ENCODE results near the gene SLC2A5.

Gene SLC2A5

GRCh38 chr1:9086045-9086444 lies 16.6 kb upstream of the SLC2A5 start:
- TF ChIP-seq SIN3A (IDR thresholded peaks at IDR 0.05; ENCODE audit: borderline replicate concordance, insufficient read depth, low read length) = no peak
- TF ChIP-seq REST (IDR thresholded peaks at IDR 0.05; ENCODE audit: insufficient read depth in 1 of 2, low read depth in 2 of 2, low read length in 2 of 2) = no peak
- no peak for TF ChIP-seq TAF1 (IDR thresholded peaks at IDR 0.05; ENCODE audit: borderline replicate concordance, insufficient read depth, low read length)
- no peak for TF ChIP-seq POLR2AphosphoS5 (IDR thresholded peaks at IDR 0.05; ENCODE audit: low read depth, low read length)
- TF ChIP-seq FOXP2 (optimal IDR thresholded peaks at IDR 0.05; ENCODE audit: borderline replicate concordance, extremely low read depth, extremely low read length, insufficient read depth) = no peak

DNA sequence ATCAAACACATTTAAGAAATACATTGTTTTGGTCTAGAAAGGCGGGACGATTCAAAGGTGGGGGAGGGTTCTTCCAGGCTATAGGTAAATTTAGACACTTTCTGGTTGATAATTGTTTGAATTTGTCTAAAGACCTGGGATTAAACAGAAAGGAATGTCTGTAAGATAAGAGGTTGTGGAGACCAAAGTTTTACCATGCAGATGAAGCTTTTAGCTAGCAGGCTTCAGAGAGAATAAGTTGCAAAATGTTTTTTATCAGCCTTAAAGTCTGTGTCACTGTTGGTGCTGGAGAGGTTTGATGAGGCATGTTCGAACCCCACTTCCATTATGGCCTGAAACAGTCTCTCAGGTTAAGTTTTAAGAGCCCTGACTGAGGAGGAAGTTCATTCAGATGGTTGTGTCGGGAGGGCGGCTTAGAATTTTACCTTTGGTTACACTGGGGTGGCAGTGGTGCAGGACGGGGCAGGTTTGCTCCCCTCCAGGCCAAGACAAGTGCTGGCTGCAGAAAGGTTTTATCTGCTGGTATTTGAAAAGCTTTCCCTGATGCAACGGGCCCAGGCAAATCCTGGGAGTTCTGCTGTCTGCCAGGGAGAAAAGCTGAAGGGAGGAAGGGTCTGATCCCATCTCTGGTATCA lies 16.0 kb upstream of the SLC2A5 start:
- TF ChIP-seq SIN3A (IDR thresholded peaks at IDR 0.05; ENCODE audit: borderline replicate concordance, insufficient read depth, low read length) (no peak), TAF1 (IDR thresholded peaks at IDR 0.05; ENCODE audit: borderline replicate concordance, insufficient read depth, low read length) (no peak), REST (IDR thresholded peaks at IDR 0.05; ENCODE audit: insufficient read depth in 1 of 2, low read depth in 2 of 2, low read length in 2 of 2) (no peak), FOXP2 (optimal IDR thresholded peaks at IDR 0.05; ENCODE audit: borderline replicate concordance, extremely low read depth, extremely low read length, insufficient read depth) (no peak), POLR2AphosphoS5 (IDR thresholded peaks at IDR 0.05; ENCODE audit: low read depth, low read length) (no peak)

- TF ChIP-seq POLR2AphosphoS5 (IDR thresholded peaks at IDR 0.05; ENCODE audit: low read depth, low read length) = no peak
- no peak for TF ChIP-seq FOXP2 (optimal IDR thresholded peaks at IDR 0.05; ENCODE audit: borderline replicate concordance, extremely low read depth, extremely low read length, insufficient read depth)
- TF ChIP-seq TAF1 (IDR thresholded peaks at IDR 0.05; ENCODE audit: borderline replicate concordance, insufficient read depth, low read length) = no peak
- TF ChIP-seq SIN3A (IDR thresholded peaks at IDR 0.05; ENCODE audit: borderline replicate concordance, insufficient read depth, low read length) = no peak
- TF ChIP-seq REST (IDR thresholded peaks at IDR 0.05; ENCODE audit: insufficient read depth in 1 of 2, low read depth in 2 of 2, low read length in 2 of 2) = no peak
Measured at GRCh38 chr1:9084906-9085305, 15.5 kb upstream of the SLC2A5 start.

GRCh38 chr1:9081473-9081872 lies 12.0 kb upstream of the SLC2A5 start:
- TF ChIP-seq TAF1 (IDR thresholded peaks at IDR 0.05; ENCODE audit: borderline replicate concordance, insufficient read depth, low read length) (no peak), REST (IDR thresholded peaks at IDR 0.05; ENCODE audit: insufficient read depth in 1 of 2, low read depth in 2 of 2, low read length in 2 of 2) (no peak), SIN3A (IDR thresholded peaks at IDR 0.05; ENCODE audit: borderline replicate concordance, insufficient read depth, low read length) (no peak), FOXP2 (optimal IDR thresholded peaks at IDR 0.05; ENCODE audit: borderline replicate concordance, extremely low read depth, extremely low read length, insufficient read depth) (no peak), POLR2AphosphoS5 (IDR thresholded peaks at IDR 0.05; ENCODE audit: low read depth, low read length) (no peak)

All from PFSK-1 (cell line).